DMS153 treated with DMSO at 0.1 percent for 48 hours (cell line): ENCODE results near the gene MIDN.
"Not testable (repeated sequence)": the region's sequence is repeated elsewhere in the genome, so short reads cannot be mapped to it uniquely, and the experiment has no call there.

Experiments
- DNase-seq: peaks from one replicate; lab custom pipeline; 2025; ENCODE audit not compliant: unreplicated experiment; lab: John Stamatoyannopoulos, UW

MIDN gene

DNA sequence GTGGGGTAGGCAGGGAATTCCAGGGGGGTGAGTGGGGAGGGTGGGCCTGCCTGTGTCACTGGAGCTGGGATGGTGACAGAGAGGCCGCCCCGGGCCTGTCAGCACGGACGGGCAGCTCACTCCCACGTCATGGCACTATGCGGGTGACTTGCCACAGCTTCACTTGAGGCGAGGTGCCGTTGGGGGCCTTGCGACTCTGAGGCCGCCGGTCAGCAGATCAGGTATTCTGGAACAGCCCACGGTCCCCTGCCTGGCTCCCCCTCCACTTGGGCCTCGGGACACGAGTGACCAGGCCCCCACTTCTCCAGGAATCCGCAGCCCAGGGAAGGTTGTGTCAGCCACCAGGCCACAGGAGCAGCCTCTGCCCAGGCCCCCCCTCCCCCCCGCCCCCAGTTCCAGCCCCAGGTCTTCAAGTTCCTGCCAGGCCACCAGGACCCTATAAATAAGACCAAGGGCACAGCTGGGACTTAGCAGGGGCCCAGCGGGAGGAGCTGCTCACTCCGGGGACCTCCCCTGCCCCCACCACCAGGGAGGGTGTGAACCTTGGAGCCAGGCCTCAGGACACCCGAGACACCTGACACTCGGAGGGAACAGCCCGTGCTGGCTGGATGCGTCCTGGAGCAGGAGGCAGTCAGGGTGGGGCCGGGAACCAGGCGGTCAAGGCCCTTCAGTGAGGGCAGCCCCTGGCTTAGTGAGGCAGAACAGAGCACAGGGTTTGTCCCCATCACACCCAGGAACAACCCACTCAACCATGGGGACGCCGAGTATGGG lies 2.7 kb upstream of the MIDN start:
- no peak for DNase-seq

- not testable (repeated sequence) for DNase-seq
Measured at GRCh38 chr19:1246265-1247087, 1.9 kb upstream of the MIDN start.

DNA sequence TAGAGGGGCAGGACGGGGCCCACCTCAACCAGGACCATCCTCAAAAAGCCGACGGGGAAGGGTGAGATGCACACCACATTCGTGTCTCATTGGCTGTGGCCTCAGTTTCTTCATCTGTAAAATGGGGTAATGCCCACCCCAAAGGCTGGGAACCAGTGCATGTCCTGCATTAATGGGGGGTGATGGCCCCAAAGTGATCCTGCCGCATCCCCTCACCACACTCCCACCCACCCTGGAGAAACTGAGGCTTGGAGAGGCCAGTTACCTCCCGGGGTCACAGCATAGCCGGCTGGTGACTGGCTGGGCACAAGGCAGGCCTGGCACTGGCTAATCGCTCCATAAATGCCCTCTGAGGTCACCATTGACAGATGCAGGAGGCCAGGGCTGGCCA lies 640 bp upstream of the MIDN start:
- DNase-seq: no peak

DNA sequence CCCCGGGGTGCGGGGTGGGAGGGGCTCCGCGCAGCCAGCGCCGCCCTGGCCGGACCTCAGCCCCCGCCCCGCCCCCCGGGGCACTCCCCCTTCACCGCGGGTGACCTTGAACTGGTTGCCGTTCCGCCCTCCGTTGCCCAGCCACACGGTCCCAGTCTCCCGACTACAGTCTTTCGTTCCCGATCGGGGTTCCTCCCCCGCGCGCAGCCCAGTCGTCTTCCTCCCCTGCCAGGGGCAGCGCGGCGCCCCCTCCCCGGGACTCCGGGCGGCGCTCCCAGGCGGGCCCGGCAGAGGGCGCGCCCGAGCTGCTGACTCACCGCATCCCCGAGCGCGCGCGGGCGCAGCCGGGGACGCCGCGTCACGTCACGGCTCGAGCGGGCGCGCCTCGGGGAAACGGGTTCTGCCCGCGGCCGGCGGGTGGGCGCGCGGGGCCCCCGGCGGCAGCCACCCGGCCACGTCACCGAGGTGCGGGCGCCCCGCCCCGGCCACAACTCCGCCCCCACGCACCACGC lies 459 bp downstream of the MIDN start:
- no peak for DNase-seq

DNA sequence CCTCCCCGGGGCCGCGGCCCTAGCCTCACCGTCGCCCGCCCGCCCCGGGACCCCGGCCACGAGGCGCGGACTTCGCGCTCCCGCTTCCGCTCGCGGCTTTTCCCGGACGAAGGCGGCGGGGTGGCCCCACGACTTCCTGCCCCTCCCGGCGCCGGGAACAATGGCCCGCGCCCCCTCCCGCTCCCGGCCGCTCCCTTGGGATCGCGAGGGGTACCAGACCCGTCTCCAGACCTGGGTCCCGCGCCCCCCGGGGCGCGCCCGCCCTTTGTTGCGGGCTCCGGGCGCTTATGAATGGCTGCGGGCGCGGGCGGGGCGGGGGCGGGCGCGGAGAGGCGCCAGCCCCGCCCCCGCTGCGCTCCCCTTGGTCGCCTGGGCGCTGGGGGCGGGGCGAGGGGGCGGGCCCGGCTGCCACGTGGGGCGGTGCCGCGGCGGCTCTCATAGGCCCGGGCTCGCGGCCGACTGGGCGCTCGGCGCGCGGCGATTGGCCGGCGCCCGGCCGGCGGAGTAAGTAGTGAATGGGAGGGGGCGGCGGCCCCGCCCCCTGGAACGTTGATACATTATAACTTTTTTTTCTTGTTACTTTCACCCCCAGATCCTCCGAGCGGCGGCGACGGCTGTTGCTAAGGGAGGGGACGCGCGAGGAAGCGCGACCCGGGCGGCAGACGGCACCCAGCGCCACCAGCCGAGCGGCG lies 1.1 kb downstream of the MIDN start:
- DNase-seq: peak; percentile 49

GRCh38 chr19:1249990-1250436 lies 1.6 kb downstream of the MIDN start:
- no peak for DNase-seq

GRCh38 chr19:1250437-1251260 lies 2.3 kb downstream of the MIDN start:
- DNase-seq: no peak

GRCh38 chr19:1251330-1252220 lies 3.2 kb downstream of the MIDN start:
- no peak for DNase-seq

DNA sequence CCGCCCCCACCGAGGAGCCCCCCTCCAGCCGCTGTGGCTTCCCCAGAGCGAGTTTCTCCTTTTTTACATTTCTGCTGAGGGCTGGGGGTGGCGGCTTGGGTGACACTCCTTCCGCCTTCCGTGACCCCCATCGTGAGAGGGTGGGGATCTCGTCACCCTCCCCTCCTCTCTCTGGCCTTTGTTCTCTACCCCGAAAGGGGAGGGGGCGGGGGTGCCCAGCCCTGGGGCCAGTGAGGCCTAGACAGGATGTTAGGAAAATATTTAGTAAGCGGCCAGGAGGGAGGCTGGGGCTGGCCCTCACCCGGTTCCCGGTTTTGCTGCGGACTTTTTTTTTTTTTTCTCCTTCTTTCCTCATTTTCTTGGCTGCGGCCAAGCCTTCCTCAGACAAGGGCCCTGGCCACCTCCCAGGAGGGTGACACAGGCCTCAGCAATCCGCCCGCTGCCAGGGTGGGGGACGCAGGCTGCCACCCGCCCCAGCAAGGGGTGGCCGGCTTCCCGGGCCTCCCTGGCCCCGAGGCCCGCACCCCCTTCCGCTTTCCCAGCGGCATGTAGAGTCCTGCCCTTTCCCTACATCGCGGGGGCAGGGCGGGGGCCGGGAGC lies 3.9 kb downstream of the MIDN start:
- DNase-seq: no peak

- DNase-seq: no peak
Measured at GRCh38 chr19:1252821-1253513, 4.6 kb downstream of the MIDN start.

DNA sequence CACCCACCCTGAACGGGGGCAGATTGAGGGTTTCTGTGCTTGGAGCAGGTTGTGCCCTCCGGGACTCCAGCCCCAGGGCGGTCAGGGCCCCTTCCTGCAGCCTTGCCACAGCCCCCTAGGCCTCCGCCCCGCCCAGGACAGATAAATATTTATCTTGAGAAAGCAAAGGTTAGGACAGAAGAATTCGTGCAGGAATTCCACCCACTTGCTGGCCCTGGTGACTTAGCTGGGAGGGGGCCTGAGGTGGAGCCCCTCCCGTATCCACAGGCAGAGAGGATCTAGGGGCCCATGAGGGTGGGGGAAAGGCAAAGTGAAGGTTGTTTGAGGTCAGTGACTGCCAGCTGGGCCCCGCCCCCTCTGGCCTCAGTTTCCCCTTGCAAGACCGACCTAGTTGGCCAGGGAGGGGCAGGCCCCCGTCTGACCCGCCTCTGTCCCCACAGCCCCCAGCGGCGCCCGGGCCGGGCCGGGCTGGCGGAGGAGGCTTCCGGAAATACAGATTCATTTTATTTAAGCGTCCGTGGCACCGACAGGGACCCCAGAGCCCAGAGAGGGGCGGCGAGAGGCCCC lies 5.2 kb downstream of the MIDN start:
- DNase-seq: no peak

DNA sequence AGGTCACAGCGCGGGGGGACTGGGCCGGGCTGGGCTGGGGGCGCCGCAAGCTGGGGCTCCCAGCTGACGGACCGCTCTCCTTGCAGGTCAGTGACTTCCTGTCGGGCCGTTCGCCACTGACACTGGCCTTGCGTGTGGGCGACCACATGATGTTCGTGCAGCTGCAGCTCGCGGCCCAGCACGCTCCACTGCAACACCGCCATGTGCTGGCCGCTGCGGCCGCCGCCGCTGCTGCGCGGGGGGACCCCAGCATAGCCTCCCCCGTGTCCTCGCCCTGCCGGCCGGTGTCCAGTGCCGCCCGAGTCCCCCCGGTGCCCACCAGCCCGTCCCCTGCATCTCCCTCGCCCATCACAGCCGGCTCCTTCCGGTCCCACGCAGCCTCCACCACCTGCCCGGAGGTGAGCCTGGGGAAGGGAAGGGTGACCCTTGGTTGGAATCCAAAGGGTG lies 5.7 kb downstream of the MIDN start:
- DNase-seq: no peak

DNA sequence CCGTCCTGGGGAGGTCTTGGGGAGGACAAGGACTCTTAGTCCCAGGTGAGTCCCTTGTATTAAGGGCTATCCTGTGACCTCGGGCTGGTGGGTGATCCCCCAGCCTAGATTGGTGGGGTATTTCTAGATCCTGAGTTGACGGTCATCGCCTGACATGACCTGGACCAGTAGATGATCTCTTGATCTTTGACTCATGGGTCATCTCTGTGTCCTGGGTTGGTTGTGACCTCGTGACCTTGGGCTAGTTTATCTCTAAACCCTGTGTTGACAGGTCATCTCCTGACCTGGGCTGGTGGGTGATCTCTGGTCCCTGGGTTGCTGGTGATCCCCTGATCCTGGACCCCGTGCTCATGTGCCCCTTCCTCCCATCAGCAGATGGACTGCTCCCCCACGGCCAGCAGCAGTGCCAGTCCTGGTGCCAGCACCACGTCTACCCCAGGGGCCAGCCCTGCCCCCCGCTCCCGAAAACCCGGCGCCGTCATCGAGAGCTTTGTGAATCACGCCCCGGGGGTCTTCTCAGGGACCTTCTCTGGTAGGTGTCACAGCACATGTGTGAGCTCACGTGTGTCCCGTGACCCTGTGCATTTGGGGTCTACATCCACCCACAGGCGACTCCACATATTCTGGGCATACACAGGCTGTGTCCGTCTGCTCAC lies 6.3 kb downstream of the MIDN start:
- DNase-seq: no peak

DNA sequence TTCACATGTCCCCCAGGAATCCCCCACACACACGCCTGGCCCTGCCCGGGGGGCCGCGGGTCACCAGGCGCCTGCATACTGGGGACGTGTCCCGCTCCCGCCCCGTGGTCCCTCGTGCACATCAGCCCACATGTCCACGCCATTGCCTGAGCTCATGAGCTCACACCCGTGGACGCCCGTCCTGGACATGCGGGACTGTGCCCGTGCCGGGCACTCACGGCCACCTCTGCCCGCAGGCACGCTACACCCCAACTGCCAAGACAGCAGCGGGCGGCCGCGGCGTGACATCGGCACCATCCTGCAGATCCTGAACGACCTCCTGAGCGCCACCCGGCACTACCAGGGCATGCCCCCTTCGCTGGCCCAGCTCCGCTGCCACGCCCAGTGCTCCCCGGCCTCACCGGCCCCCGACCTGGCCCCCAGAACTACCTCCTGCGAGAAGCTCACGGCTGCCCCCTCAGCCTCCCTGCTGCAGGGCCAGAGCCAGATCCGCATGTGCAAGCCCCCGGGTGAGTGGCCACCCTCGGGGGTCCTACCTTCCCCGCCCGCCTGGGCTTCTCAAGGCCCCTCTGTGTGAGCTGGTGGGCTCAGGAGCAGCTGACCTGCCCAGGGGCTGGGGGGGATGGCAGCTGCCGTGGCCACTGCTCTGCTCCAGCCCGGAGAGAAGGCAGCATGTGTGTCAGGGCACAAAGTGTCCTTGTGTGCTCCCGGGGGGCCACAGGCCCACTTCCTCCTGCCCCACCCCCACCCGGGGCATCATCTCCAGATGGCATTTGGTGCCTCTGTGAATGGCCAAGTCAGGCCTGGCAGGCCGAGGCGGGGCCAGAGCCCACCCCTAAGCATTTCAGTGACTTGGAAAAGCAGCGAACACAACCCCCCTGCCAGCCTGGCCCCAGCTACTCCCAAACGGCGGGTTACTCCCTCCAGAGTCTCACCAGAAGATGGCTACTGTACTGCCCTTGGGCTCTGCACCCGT lies 7.1 kb downstream of the MIDN start:
- DNase-seq: no peak

DNA sequence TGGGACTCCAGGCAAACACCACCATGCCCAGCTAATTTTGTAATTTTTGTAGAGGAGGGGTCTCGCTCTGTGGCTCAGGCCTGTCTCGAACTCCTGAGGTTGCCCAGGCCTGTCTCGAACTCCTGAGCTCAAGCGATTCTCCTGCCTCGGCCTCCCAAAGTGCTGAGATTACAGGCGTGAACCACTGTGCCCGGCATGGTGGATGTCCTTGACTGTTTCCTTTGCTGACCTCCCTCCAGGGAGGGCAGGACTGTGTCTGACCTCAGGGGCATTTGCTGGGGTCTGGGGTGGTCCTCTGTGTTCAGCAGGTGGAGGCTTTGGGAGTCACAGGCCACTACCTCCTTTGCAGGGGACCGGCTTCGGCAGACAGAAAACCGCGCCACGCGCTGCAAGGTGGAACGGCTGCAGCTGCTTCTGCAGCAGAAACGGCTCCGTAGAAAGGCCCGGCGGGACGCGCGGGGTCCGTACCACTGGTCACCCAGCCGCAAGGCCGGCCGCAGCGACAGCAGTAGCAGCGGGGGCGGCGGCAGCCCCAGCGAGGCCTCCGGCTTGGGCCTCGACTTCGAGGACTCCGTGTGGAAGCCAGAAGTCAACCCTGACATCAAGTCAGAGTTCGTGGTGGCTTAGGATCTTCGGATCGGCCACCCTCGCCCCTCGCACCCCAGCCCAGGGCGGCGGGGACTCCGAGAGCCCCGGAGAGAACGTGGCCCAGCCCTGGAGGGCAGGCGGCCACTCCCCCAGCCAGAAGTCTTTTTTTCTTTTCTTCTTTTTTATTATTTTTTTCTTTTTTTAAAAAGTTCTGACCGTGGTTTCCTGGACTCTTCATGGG lies 8.5 kb downstream of the MIDN start:
- DNase-seq: no peak
